ENCODE measurements around the gene POGZ.
"Not testable (repeated sequence)": the region's sequence is repeated elsewhere in the genome, so short reads cannot be mapped to it uniquely, and the experiment has no call there.

Gene POGZ

DNA sequence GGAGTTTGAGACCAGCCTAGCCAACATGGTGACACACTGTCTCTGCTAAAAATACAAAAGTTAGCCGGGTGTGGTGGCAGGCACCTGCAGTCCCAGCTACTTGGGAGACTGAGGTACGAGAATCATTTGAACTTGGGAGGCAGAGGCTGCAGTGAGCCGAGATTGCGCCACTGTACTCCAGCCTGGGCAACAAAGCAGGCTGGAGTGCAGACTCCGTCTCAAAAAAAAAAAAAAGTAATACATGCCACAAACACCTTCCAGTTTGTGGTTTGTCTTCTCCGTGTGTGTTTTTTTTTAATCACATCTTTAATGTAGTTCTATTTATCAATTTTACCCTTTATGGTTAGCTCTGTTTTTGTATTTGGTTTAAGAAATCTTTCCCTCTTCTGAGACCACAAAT lies 22.3 kb downstream of the POGZ start:
- ChIA-PET CTCF (interaction anchor here (0.9 to 1.5 kb wide), 5 partner anchors 9 to 96 kb away, joined by 3 to 4 read pairs (median 4); no protein-coding TSS in a partner anchor), POLR2A (no interaction called here)
- TF ChIP-seq, protein P1, sequence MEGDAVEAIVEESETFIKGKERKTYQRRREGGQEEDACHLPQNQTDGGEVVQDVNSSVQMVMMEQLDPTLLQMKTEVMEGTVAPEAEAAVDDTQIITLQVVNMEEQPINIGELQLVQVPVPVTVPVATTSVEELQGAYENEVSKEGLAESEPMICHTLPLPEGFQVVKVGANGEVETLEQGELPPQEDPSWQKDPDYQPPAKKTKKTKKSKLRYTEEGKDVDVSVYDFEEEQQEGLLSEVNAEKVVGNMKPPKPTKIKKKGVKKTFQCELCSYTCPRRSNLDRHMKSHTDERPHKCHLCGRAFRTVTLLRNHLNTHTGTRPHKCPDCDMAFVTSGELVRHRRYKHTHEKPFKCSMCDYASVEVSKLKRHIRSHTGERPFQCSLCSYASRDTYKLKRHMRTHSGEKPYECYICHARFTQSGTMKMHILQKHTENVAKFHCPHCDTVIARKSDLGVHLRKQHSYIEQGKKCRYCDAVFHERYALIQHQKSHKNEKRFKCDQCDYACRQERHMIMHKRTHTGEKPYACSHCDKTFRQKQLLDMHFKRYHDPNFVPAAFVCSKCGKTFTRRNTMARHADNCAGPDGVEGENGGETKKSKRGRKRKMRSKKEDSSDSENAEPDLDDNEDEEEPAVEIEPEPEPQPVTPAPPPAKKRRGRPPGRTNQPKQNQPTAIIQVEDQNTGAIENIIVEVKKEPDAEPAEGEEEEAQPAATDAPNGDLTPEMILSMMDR (IDR thresholded peaks at IDR 0.05; ENCODE audit: control extremely low read depth, extremely low read depth, low read depth, missing control alignments) = no peak
- DNase-seq (ENCODE audit: extremely low spot score) = no peak

GRCh38 chr1:151435174-151435573 lies 24.1 kb downstream of the POGZ start:
- TF ChIP-seq, protein P1 (IDR thresholded peaks at IDR 0.05; ENCODE audit: control extremely low read depth, extremely low read depth, low read depth, missing control alignments) = no peak
- CTCF ChIA-PET = interaction anchor here (1.6 to 2.4 kb wide), 2 partner anchors 9 to 17 kb away, joined by 7 to 13 read pairs; no protein-coding TSS in a partner anchor
- DNase-seq (ENCODE audit: extremely low spot score) = no peak
- POLR2A ChIA-PET = interaction anchor here (0.7 kb wide), 1 partner anchor 12 kb away, joined by 4 read pairs; no protein-coding TSS in a partner anchor

GRCh38 chr1:151433827-151434226 lies 25.5 kb downstream of the POGZ start:
- DNase-seq (ENCODE audit: extremely low spot score); POLR2A ChIA-PET: not testable (repeated sequence)
- CTCF ChIA-PET = interaction anchor here (1.6 to 2.4 kb wide), 3 partner anchors 9 to 16 kb away, joined by 5 to 13 read pairs (median 7); no protein-coding TSS in a partner anchor

GRCh38 chr1:151428068-151428467 lies 31.2 kb downstream of the POGZ start:
- TF ChIP-seq, protein P1 (IDR thresholded peaks at IDR 0.05; ENCODE audit: control extremely low read depth, extremely low read depth, low read depth, missing control alignments) = no peak
- no peak for DNase-seq (ENCODE audit: extremely low spot score)
- ChIA-PET CTCF (interaction anchor here (1.2 kb wide), 2 partner anchors 9 to 17 kb away, joined by 3 to 4 read pairs; no protein-coding TSS in a partner anchor), POLR2A (no interaction called here)

- no peak for DNase-seq (ENCODE audit: extremely low spot score)
- CTCF ChIA-PET = interaction anchor here (1.1 to 1.8 kb wide), 4 partner anchors 9 to 112 kb away, joined by 3 to 7 read pairs (median 6); partner anchors contain the start of gene PSMB4
These were observed 34.2 kb downstream of the POGZ start for GRCh38 chr1:151425103-151425502.

GRCh38 chr1:151419819-151420218 lies 39.5 kb downstream of the POGZ start:
- no peak for DNase-seq (ENCODE audit: extremely low spot score)
- CTCF ChIA-PET = interaction anchor here (0.9 to 1.8 kb wide), 2 partner anchors 13 to 17 kb away, joined by 3 to 4 read pairs; no protein-coding TSS in a partner anchor
- POLR2A ChIA-PET = no interaction called here
- TF ChIP-seq, protein P1 (IDR thresholded peaks at IDR 0.05; ENCODE audit: control extremely low read depth, extremely low read depth, low read depth, missing control alignments) = no peak

More at GRCh38 chr1:151425103-151425502, 34.2 kb downstream of the POGZ start:
- POLR2A ChIA-PET = no interaction called here
- TF ChIP-seq, protein P1 (IDR thresholded peaks at IDR 0.05; ENCODE audit: control extremely low read depth, extremely low read depth, low read depth, missing control alignments) = no peak

- DNase-seq (ENCODE audit: extremely low spot score) = no peak
- POLR2A ChIA-PET = interaction anchor here (0.7 kb wide), 1 partner anchor 43 kb away, joined by 3 read pairs; no protein-coding TSS in a partner anchor
- CTCF ChIA-PET = interaction anchor here (1.3 to 2.3 kb wide), 3 partner anchors 13 to 19 kb away, joined by 4 to 7 read pairs (median 7); no protein-coding TSS in a partner anchor
- TF ChIP-seq, protein P1 (IDR thresholded peaks at IDR 0.05; ENCODE audit: control extremely low read depth, extremely low read depth, low read depth, missing control alignments) = no peak
These were observed 41.2 kb downstream of the POGZ start for GRCh38 chr1:151418081-151418480.
